Bronchial epithelial cell (primary cell): Measurements from ENCODE around the gene CEP295NL. TPM values are rescaled to one million over a fixed set of nuclear protein-coding genes. Genes with fewer than 3 reads are reported as not detected.
A peak's percentile ranks its signal among the peaks of the same experiment; 100 is the strongest.

Experiments
- DNase-seq: peaks from one replicate; pipeline ENCODE4 v3.0.0-alpha.2; 2010; ENCODE audit warnings: low read depth
- FAIRE-seq: peaks from 2 replicates; lab custom pipeline; 2011; peaks lifted over from hg19 to GRCh38; lab: Jason Lieb, UNC
- H3K27me3 ChIP-seq: 2 replicates; pipeline ENCODE4 v1.5.1; 2011; ENCODE audit warnings: low read length; ENCODE audit not compliant: control insufficient read depth, insufficient read depth
- H3K36me3 ChIP-seq: 2 replicates; pipeline ENCODE4 v1.5.1; 2011; ENCODE audit warnings: low read length; ENCODE audit not compliant: control insufficient read depth, insufficient read depth
- H3K4me3 ChIP-seq: 2 replicates; pipeline ENCODE4 v1.5.1; 2011; ENCODE audit warnings: mild to moderate bottlenecking, low read depth, low read length, control low read depth
- total RNA-seq: library from RNA; depleted of rRNA; stranded (reverse); fragments of >200 nt; gene quantifications from 2 replicates; pipeline ENCODE4 v1.2.1, GENCODE V29; 2014
- TF ChIP-seq, protein P1 (sequence below): IDR thresholded peaks from 2 replicates; pipeline ENCODE4 v1.5.1; 2011; ENCODE audit warnings: mild to moderate bottlenecking, moderate library complexity, low read length, control low read depth, inconsistent platforms; ENCODE audit not compliant: insufficient read depth, severe bottlenecking

Gene CEP295NL
- total RNA-seq, 1 donor from 2014 or later: 0.26 TPM

DNA sequence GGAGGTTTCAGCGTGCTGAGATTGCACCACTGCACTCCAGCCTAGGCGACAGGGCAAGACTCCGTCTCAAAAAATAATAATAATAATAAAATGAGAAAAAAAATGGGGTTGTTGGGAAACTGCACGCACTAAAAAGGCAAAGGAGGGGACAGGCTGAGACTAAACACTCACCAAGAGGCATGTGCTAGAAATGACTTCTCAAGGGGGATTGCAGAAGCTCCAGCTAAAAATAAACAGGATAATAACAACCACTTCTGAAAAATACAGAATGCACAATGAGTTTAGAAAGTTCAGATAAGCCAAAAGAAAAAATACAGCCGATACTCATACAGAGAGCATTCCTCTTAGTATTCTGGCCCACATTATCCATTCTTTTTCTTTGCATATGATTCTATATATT lies 37.3 kb upstream of the CEP295NL start:
- no peak overlapping the region for H3K4me3 ChIP-seq
- TF ChIP-seq, protein P1, sequence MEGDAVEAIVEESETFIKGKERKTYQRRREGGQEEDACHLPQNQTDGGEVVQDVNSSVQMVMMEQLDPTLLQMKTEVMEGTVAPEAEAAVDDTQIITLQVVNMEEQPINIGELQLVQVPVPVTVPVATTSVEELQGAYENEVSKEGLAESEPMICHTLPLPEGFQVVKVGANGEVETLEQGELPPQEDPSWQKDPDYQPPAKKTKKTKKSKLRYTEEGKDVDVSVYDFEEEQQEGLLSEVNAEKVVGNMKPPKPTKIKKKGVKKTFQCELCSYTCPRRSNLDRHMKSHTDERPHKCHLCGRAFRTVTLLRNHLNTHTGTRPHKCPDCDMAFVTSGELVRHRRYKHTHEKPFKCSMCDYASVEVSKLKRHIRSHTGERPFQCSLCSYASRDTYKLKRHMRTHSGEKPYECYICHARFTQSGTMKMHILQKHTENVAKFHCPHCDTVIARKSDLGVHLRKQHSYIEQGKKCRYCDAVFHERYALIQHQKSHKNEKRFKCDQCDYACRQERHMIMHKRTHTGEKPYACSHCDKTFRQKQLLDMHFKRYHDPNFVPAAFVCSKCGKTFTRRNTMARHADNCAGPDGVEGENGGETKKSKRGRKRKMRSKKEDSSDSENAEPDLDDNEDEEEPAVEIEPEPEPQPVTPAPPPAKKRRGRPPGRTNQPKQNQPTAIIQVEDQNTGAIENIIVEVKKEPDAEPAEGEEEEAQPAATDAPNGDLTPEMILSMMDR: no peak
- H3K27me3 ChIP-seq: no peaks in the 10 kb centered on the region
- FAIRE-seq (no peak), DNase-seq (no peak)
- no peaks in the 10 kb centered on the region for H3K36me3 ChIP-seq

DNA sequence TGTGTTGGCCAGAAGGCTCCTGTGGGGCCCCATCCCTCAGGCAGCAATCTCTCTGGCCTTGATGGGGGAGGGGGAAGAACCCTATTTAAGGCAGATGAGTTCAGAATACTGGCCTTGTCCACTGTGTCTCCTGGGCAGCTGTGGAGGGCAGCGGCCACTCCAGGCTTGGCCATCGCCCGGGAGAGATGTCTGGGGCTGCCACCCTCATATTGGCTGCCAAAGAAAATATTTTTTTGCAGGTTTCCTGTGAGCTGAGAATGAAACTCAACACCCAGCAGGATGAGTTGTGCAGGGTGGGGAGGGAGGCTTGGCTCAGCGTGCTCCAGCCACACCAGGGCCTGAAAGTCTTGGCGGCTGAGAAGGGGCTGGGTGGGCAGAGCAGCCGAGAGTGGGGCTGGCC lies 36.6 kb upstream of the CEP295NL start:
- DNase-seq (no peak), FAIRE-seq (no peak)
- Histone ChIP-seq H3K27me3 (no peaks in the 10 kb centered on the region), H3K36me3 (no peaks in the 10 kb centered on the region), H3K4me3 (no peak overlapping the region)
- TF ChIP-seq, protein P1: no peak

DNA sequence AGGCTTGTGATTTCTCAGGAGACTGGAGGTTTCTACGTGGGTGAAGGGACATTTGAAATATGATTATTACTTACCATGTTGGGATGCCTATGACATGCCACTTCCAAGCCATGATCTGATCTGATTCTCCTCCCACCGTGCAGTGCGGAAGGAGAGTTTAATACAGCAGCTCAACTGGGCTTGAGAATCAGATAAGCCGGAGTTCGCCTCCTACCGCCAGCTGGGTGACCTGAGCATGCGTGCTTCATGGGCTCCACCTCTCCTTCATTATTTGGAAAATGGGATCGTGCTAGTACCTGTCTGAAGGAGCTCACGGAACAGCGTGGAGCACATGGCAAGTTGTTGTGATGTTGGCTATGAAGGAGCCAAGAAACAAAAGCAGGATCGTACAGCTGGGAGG lies 34.6 kb upstream of the CEP295NL start:
- Histone ChIP-seq H3K27me3 (no peaks in the 10 kb centered on the region), H3K36me3 (no peaks in the 10 kb centered on the region), H3K4me3 (no peak overlapping the region)
- DNase-seq: no peak
- no peak for FAIRE-seq
- TF ChIP-seq, protein P1: no peak

DNA sequence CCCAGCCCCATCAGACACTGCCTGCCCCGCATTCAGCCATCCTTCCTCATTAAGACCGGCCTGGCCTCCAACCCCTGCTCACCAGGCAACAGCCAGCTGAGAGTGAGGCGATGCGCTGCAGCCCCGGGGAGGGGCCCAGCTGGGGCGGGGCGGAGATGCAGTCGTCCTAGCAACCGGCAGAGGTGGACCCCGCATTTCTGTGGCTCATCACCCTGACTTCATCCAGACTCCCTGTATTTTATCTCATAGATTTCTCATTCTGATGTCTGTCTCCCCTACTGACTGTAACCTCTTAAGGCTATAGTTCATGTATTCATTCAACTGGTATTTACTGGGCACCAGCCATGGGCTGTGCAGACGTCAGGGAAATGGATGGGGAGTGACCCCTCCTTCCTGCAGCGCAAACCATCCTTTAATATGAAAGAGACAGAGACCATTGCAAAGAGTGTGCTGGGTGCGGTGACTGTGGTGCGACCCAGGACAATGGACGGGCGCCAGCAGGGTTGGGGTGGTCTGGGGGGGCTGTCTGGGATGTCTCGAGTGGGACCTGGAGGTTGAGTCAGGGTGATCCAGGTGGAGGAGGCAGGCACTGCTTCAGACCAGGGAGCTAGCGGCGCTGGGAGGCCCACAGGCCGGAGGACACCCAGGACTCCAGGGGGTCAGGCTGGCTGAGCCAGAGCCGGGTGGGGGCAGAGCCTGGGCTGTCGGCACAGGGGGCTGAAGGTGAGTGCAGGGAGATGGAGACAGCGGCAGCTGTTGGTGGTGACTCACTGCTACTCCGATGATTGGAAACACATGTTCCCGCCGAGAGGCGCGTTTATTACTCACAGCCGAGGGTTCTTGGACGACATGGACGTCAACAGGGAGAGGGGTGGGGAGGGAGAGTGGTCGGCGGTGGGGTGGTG lies 32.7 kb upstream of the CEP295NL start:
- no peaks in the 10 kb centered on the region for H3K36me3 ChIP-seq
- H3K4me3 ChIP-seq: no peak overlapping the region
- TF ChIP-seq, protein P1: no peak
- no peaks in the 10 kb centered on the region for H3K27me3 ChIP-seq
- peak; percentile 18 for DNase-seq
- no peak for FAIRE-seq

DNA sequence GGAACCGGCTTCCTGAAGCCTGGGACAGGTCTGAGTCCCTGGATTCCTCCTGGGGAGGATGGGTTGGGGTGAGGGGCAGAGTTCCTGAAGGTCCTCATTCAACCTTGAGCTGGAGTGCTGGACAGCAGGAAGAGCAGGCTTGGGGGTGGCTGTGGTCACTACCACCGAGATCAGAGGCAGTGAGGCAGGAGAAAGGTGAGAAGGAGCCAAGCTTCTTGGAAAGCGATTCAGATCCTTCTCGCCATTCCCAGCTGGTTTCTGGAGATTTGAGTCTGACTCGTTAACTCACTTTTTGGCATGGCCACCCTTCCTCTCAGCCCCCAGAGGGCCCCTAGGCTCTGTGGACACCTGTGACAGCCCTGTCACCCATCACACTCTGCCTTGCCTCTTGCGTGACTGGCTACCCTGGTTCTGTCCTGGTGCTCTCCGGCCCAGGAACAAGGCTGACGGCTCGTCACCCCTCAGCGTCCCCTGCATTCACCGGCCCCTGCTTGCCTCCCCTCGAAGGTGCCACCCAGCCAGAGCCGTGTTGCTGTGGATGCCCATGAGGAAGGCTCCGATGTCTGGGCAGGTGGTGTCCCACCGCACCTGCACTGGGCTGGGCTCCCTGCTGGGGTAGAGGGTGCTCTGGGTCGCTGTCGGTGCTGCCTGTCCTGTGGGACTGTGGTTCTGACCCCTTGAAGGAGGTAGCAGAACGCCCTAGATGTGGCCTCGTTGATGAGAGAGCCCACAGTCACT lies 31.8 kb upstream of the CEP295NL start:
- TF ChIP-seq, protein P1: no peak
- Histone ChIP-seq H3K4me3 (no peak overlapping the region), H3K36me3 (no peaks in the 10 kb centered on the region), H3K27me3 (no peaks in the 10 kb centered on the region)
- DNase-seq: no peak
- FAIRE-seq: no peak
